Activated CD4-positive, alpha-beta memory T cell treated with anti-CD3 and anti-CD28 coated beads, Interleukin-2, amount 10 ng/mL, durations not matched to agents 7 days and 5 days (primary cell): ENCODE results near the gene SEPTIN5. TPM values are rescaled to one million over a fixed set of nuclear protein-coding genes. Genes with fewer than 3 reads are reported as not detected.
A peak's percentile ranks its signal among the peaks of the same experiment; 100 is the strongest.

Experiments
- CTCF ChIA-PET: fragments of 350-600 bp; sonication (Branson Sonifier 250); formaldehyde crosslinking; loops from one replicate; lab custom pipeline; 2021; ENCODE audit warnings: antibody characterized with exemption, inconsistent platforms; lab: Charles Lee
- POLR2A ChIA-PET: fragments of 350-600 bp; sonication (Branson Sonifier 250); formaldehyde crosslinking; loops from one replicate; lab custom pipeline; 2021; ENCODE audit warnings: antibody characterized with exemption; lab: Charles Lee
- DNase-seq: peaks from one replicate; pipeline ENCODE4 v3.0.0-alpha.2; 2020
- H3K27ac Mint-ChIP-seq: one replicate; pipeline ENCODE4 v1.8.0; 2021; ENCODE audit warnings: mild to moderate bottlenecking, mixed read lengths
- H3K27me3 Mint-ChIP-seq: one replicate; pipeline ENCODE4 v1.8.0; 2021; ENCODE audit warnings: mixed read lengths
- H3K36me3 Mint-ChIP-seq: one replicate; pipeline ENCODE4 v1.8.0; 2021; ENCODE audit warnings: low read depth, mixed read lengths
- H3K4me1 Mint-ChIP-seq: one replicate; pipeline ENCODE4 v1.8.0; 2021; ENCODE audit warnings: mixed read lengths
- H3K4me3 Mint-ChIP-seq: one replicate; pipeline ENCODE4 v1.8.0; 2021; ENCODE audit warnings: mild to moderate bottlenecking, mixed read lengths
- H3K9me3 Mint-ChIP-seq: one replicate; pipeline ENCODE4 v1.8.0; 2021; ENCODE audit warnings: mixed read lengths
- total RNA-seq, 2 experiments: library from RNA; stranded (reverse); gene quantifications; one replicate each; pipeline ENCODE4 v1.2.3, GENCODE V29; 2021

The SEPTIN5 gene
- total RNA-seq, 2 experiments from 2014 or later: not detected

- Mint-ChIP-seq H3K36me3 (no peaks in the 10 kb centered on the region), H3K9me3 (no peaks in the 10 kb centered on the region), H3K4me1 (no peaks in the 10 kb centered on the region), H3K27me3 (peaks cover 1% of the 10 kb centered on the region), H3K27ac (no peak overlapping the region), H3K4me3 (no peak overlapping the region)
- POLR2A ChIA-PET: no interaction called here
- CTCF ChIA-PET: no interaction called here
- no peak for DNase-seq
These were observed 10.4 kb upstream of the SEPTIN5 start for GRCh38 chr22:19703869-19704268.

- no peaks in the 10 kb centered on the region for H3K36me3 Mint-ChIP-seq
- no peak for DNase-seq
- CTCF ChIA-PET: no interaction called here
- POLR2A ChIA-PET: no interaction called here
- peaks cover 1% of the 10 kb centered on the region for H3K27me3 Mint-ChIP-seq
- no peaks in the 10 kb centered on the region for H3K9me3 Mint-ChIP-seq
- no peaks in the 10 kb centered on the region for H3K4me1 Mint-ChIP-seq
- H3K4me3 Mint-ChIP-seq: no peak overlapping the region
- H3K27ac Mint-ChIP-seq: no peak overlapping the region
These were observed 9.8 kb upstream of the SEPTIN5 start for GRCh38 chr22:19704355-19705015.

- Mint-ChIP-seq H3K36me3 (no peaks in the 10 kb centered on the region), H3K4me3 (no peak overlapping the region), H3K27me3 (no peaks in the 10 kb centered on the region), H3K9me3 (no peaks in the 10 kb centered on the region), H3K27ac (no peak overlapping the region), H3K4me1 (no peaks in the 10 kb centered on the region)
- no peak for DNase-seq
- ChIA-PET POLR2A (no interaction called here), CTCF (no interaction called here)
These were observed 8.9 kb upstream of the SEPTIN5 start for GRCh38 chr22:19705181-19705934.

GRCh38 chr22:19706661-19707151 lies 7.6 kb upstream of the SEPTIN5 start:
- CTCF ChIA-PET: no interaction called here
- Mint-ChIP-seq H3K27me3 (no peaks in the 10 kb centered on the region), H3K27ac (no peak overlapping the region), H3K9me3 (no peaks in the 10 kb centered on the region), H3K4me1 (no peaks in the 10 kb centered on the region), H3K36me3 (no peaks in the 10 kb centered on the region), H3K4me3 (no peak overlapping the region)
- no peak for DNase-seq
- POLR2A ChIA-PET: no interaction called here

- no peaks in the 10 kb centered on the region for H3K36me3 Mint-ChIP-seq
- no peak overlapping the region for H3K4me3 Mint-ChIP-seq
- H3K9me3 Mint-ChIP-seq: no peaks in the 10 kb centered on the region
- no peaks in the 10 kb centered on the region for H3K4me1 Mint-ChIP-seq
- ChIA-PET POLR2A (no interaction called here), CTCF (no interaction called here)
- H3K27ac Mint-ChIP-seq: no peak overlapping the region
- no peak for DNase-seq
- peaks cover 5% of the 10 kb centered on the region for H3K27me3 Mint-ChIP-seq
These were observed 6.7 kb upstream of the SEPTIN5 start for GRCh38 chr22:19707347-19708290.

- no peaks in the 10 kb centered on the region for H3K9me3 Mint-ChIP-seq
- POLR2A ChIA-PET: no interaction called here
These were observed 5.8 kb upstream of the SEPTIN5 start for GRCh38 chr22:19708321-19709011.

GRCh38 chr22:19709063-19709769 lies 5.1 kb upstream of the SEPTIN5 start:
- no peaks in the 10 kb centered on the region for H3K36me3 Mint-ChIP-seq
- CTCF ChIA-PET: no interaction called here
- no peak for DNase-seq
- no peak overlapping the region for H3K4me3 Mint-ChIP-seq
- peaks cover 2% of the 10 kb centered on the region for H3K4me1 Mint-ChIP-seq
- no peaks in the 10 kb centered on the region for H3K9me3 Mint-ChIP-seq
- peaks cover 18% of the 10 kb centered on the region for H3K27me3 Mint-ChIP-seq
- H3K27ac Mint-ChIP-seq: no peak overlapping the region
- POLR2A ChIA-PET: no interaction called here

More at GRCh38 chr22:19708321-19709011, 5.8 kb upstream of the SEPTIN5 start:
- Mint-ChIP-seq H3K27ac (no peak overlapping the region), H3K4me3 (no peak overlapping the region), H3K4me1 (no peaks in the 10 kb centered on the region), H3K27me3 (peaks cover 12% of the 10 kb centered on the region), H3K36me3 (no peaks in the 10 kb centered on the region)
- DNase-seq: no peak
- CTCF ChIA-PET: no interaction called here

GRCh38 chr22:19710020-19710768 lies 4.1 kb upstream of the SEPTIN5 start:
- Mint-ChIP-seq H3K27ac (no peak overlapping the region), H3K4me3 (no peak overlapping the region), H3K27me3 (peaks cover 21% of the 10 kb centered on the region), H3K36me3 (no peaks in the 10 kb centered on the region), H3K9me3 (no peaks in the 10 kb centered on the region), H3K4me1 (peaks cover 2% of the 10 kb centered on the region)
- DNase-seq: no peak
- ChIA-PET CTCF (interaction anchor here (1.4 kb wide), 1 partner anchor 20 kb away, joined by 3 read pairs; no protein-coding TSS in a partner anchor), POLR2A (no interaction called here)

- H3K27me3 Mint-ChIP-seq: peaks cover 23% of the 10 kb centered on the region
- H3K36me3 Mint-ChIP-seq: no peaks in the 10 kb centered on the region
- H3K9me3 Mint-ChIP-seq: no peaks in the 10 kb centered on the region
- no peak overlapping the region for H3K4me3 Mint-ChIP-seq
- H3K27ac Mint-ChIP-seq: no peak overlapping the region
- H3K4me1 Mint-ChIP-seq: peaks cover 2% of the 10 kb centered on the region
- DNase-seq: no peak
- CTCF ChIA-PET: interaction anchor here (1.4 kb wide), 1 partner anchor 20 kb away, joined by 3 read pairs; no protein-coding TSS in a partner anchor
- POLR2A ChIA-PET: no interaction called here
These were observed 3.6 kb upstream of the SEPTIN5 start for GRCh38 chr22:19710769-19711106.

GRCh38 chr22:19713245-19713644 lies 1.1 kb upstream of the SEPTIN5 start:
- Mint-ChIP-seq H3K9me3 (no peaks in the 10 kb centered on the region), H3K4me1 (peaks cover 5% of the 10 kb centered on the region), H3K36me3 (no peaks in the 10 kb centered on the region), H3K27me3 (peaks cover 28% of the 10 kb centered on the region), H3K27ac (no peak overlapping the region), H3K4me3 (no peak overlapping the region)
- ChIA-PET CTCF (no interaction called here), POLR2A (no interaction called here)
- DNase-seq: no peak

GRCh38 chr22:19713650-19714311 lies 522 bp upstream of the SEPTIN5 start:
- no peaks in the 10 kb centered on the region for H3K9me3 Mint-ChIP-seq
- H3K4me1 Mint-ChIP-seq: peaks cover 5% of the 10 kb centered on the region
- H3K27me3 Mint-ChIP-seq: peaks cover 28% of the 10 kb centered on the region
- ChIA-PET CTCF (no interaction called here), POLR2A (no interaction called here)
- H3K4me3 Mint-ChIP-seq: peak overlapping the region; percentile 39
- H3K27ac Mint-ChIP-seq: no peak overlapping the region
- H3K36me3 Mint-ChIP-seq: no peaks in the 10 kb centered on the region
- DNase-seq: no peak
